Measurements from ENCODE around the gene SIRT2. TPM values are rescaled to one million over a fixed set of nuclear protein-coding genes. Genes with fewer than 3 reads are reported as not detected.

The SIRT2 gene
- total and polyA plus RNA-seq, 2 of the 13 experiments (the other 11 are each of a cell fraction or from before 2014, with no cell fraction given) = 22.3 to 26.1 TPM

DNA sequence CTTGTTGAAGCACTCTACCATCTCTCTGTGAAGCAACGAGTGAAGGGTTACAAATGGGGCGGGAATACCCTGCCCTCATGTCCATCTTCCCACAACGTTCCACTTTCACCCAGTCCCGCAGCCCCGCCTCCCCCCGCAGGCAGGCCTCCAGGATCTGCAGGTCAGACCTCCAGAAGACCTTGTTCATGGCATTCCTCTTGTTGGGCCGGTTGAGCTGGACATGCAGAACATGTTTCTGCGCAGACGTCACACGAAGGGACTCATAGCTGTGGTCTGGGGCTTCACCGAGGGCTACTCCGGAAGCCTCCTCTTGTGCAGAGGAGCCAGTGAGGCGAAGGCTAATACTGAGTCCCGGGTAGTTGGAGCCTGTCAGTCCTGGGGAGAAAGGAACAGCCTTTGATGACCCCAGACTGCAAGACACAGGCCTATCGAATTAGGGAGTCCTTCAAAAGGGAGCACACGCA, 68.2 kb downstream of the SIRT2 start (continued):
- TF ChIP-seq ZBTB33 (CRISPR knock-in tag; IDR thresholded peaks at IDR 0.05) = no peak
- no peak for TF ChIP-seq RBAK (CRISPR knock-in tag; IDR thresholded peaks at IDR 0.05)
- TF ChIP-seq, protein P1, sequence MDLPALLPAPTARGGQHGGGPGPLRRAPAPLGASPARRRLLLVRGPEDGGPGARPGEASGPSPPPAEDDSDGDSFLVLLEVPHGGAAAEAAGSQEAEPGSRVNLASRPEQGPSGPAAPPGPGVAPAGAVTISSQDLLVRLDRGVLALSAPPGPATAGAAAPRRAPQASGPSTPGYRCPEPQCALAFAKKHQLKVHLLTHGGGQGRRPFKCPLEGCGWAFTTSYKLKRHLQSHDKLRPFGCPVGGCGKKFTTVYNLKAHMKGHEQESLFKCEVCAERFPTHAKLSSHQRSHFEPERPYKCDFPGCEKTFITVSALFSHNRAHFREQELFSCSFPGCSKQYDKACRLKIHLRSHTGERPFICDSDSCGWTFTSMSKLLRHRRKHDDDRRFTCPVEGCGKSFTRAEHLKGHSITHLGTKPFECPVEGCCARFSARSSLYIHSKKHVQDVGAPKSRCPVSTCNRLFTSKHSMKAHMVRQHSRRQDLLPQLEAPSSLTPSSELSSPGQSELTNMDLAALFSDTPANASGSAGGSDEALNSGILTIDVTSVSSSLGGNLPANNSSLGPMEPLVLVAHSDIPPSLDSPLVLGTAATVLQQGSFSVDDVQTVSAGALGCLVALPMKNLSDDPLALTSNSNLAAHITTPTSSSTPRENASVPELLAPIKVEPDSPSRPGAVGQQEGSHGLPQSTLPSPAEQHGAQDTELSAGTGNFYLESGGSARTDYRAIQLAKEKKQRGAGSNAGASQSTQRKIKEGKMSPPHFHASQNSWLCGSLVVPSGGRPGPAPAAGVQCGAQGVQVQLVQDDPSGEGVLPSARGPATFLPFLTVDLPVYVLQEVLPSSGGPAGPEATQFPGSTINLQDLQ (CRISPR knock-in tag; IDR thresholded peaks at IDR 0.05) = no peak; the same call in 1 of the 2 replicates
- TF ChIP-seq, protein P2, sequence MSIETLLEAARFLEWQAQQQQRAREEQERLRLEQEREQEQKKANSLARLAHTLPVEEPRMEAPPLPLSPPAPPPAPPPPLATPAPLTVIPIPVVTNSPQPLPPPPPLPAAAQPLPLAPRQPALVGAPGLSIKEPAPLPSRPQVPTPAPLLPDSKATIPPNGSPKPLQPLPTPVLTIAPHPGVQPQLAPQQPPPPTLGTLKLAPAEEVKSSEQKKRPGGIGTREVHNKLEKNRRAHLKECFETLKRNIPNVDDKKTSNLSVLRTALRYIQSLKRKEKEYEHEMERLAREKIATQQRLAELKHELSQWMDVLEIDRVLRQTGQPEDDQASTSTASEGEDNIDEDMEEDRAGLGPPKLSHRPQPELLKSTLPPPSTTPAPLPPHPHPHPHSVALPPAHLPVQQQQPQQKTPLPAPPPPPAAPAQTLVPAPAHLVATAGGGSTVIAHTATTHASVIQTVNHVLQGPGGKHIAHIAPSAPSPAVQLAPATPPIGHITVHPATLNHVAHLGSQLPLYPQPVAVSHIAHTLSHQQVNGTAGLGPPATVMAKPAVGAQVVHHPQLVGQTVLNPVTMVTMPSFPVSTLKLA (IDR thresholded peaks at IDR 0.05) = no peak
- TF ChIP-seq ZNF891 (CRISPR knock-in tag; IDR thresholded peaks at IDR 0.05) = no peak
- TF ChIP-seq USF2 (IDR thresholded peaks at IDR 0.05; ENCODE audit: low read depth, low read length) = no peak
- no peak for TF ChIP-seq USF2 (CRISPR knock-in tag; IDR thresholded peaks at IDR 0.05; ENCODE audit: borderline replicate concordance)
- TF ChIP-seq ZNF775 (CRISPR knock-in tag; IDR thresholded peaks at IDR 0.05; ENCODE audit: borderline replicate concordance) = no peak
- TF ChIP-seq ZNF34 (CRISPR knock-in tag; IDR thresholded peaks at IDR 0.05; ENCODE audit: borderline replicate concordance) = no peak
- peak; percentile 26; the same call in 1 of the 2 replicates for TF ChIP-seq ZNF614 (CRISPR knock-in tag; IDR thresholded peaks at IDR 0.05; ENCODE audit: borderline replicate concordance)
- TF ChIP-seq ZBTB4 (CRISPR knock-in tag; IDR thresholded peaks at IDR 0.05; ENCODE audit: borderline replicate concordance) = no peak
- TF ChIP-seq ZNF432 (CRISPR knock-in tag; IDR thresholded peaks at IDR 0.05; ENCODE audit: borderline replicate concordance) = no peak
- no peak for TF ChIP-seq ZSCAN22 (CRISPR knock-in tag; IDR thresholded peaks at IDR 0.05)
- TF ChIP-seq ZNF33A (CRISPR knock-in tag; IDR thresholded peaks at IDR 0.05; ENCODE audit: borderline replicate concordance) = 0 out of 2 replicates have a peak, but pooled peaks have one; percentile 28
- TF ChIP-seq GRHL1 (CRISPR knock-in tag; conservative IDR thresholded peaks at IDR 0.05) = no peak

All from HepG2 (cell line).